ENCODE measurements around the gene PRDX6. TPM values are rescaled to one million over a fixed set of nuclear protein-coding genes. Genes with fewer than 3 reads are reported as not detected.

Gene PRDX6
- total RNA-seq, 6 donors from 2014 or later, result 94.3 to 330 (median 212) TPM

- Histone ChIP-seq H3K27ac (no peak overlapping the region), H3K4me3 (no peak overlapping the region), H3K27me3 (no peaks in the 10 kb centered on the region), H3K9me3 (no peaks in the 10 kb centered on the region), H3K4me1 (no peaks in the 10 kb centered on the region), H3K36me3 (no peaks in the 10 kb centered on the region)
- DNase-seq (no peak), ATAC-seq (ENCODE audit: low FRiP score in 2 of 2) (no peak)
- no peak for TF ChIP-seq CTCF (IDR thresholded peaks at IDR 0.05)
- TF ChIP-seq POLR2AphosphoS5 (IDR thresholded peaks at IDR 0.05), result no peak
- no peak for TF ChIP-seq POLR2A (IDR thresholded peaks at IDR 0.05)
- TF ChIP-seq EP300 (IDR thresholded peaks at IDR 0.05), result no peak
- 86 to 100% methylated on average over 2 of the region's 2 CpGs for WGBS, 2 donors
Observed at GRCh38 chr1:173520799-173521198, 43.7 kb downstream of the PRDX6 start.

GRCh38 chr1:173523329-173523728, 46.2 kb downstream of the PRDX6 start:
- Histone ChIP-seq H3K36me3 (no peaks in the 10 kb centered on the region), H3K9me3 (no peaks in the 10 kb centered on the region), H3K27ac (no peak overlapping the region), H3K27me3 (no peaks in the 10 kb centered on the region), H3K4me1 (no peaks in the 10 kb centered on the region), H3K4me3 (no peak overlapping the region)
- ATAC-seq (ENCODE audit: low FRiP score in 2 of 2) (no peak), DNase-seq (no peak)
- 93 to 97% methylated on average over 3 of the region's 3 CpGs for WGBS, 2 donors
- TF ChIP-seq EP300 (IDR thresholded peaks at IDR 0.05) (no peak), CTCF (IDR thresholded peaks at IDR 0.05) (no peak), POLR2AphosphoS5 (IDR thresholded peaks at IDR 0.05) (no peak), POLR2A (IDR thresholded peaks at IDR 0.05) (no peak)

- no peak for ATAC-seq (ENCODE audit: low FRiP score in 2 of 2)
- H3K4me3 ChIP-seq, result no peak overlapping the region
- WGBS, 2 donors, result 55 to 62% methylated on average over 1 of the region's 1 CpG
Observed at GRCh38 chr1:173525926-173526325, 48.8 kb downstream of the PRDX6 start.

GRCh38 chr1:173527151-173527826, 50.2 kb downstream of the PRDX6 start:
- Histone ChIP-seq H3K4me3 (no peak overlapping the region), H3K27ac (no peak overlapping the region), H3K9me3 (no peaks in the 10 kb centered on the region), H3K4me1 (no peaks in the 10 kb centered on the region), H3K27me3 (no peaks in the 10 kb centered on the region), H3K36me3 (no peaks in the 10 kb centered on the region)
- WGBS, 2 donors, result 45 to 47% methylated on average over 3 of the region's 3 CpGs
- DNase-seq (peak in 1 of 2 donors; percentile 45), ATAC-seq (ENCODE audit: low FRiP score in 2 of 2) (peak; percentile 54 to 64)
- peak; percentile 33 to 62 for TF ChIP-seq POLR2AphosphoS5 (IDR thresholded peaks at IDR 0.05)
- no peak for TF ChIP-seq CTCF (IDR thresholded peaks at IDR 0.05)
- TF ChIP-seq EP300 (IDR thresholded peaks at IDR 0.05), result peak in 2 of 4 donors; percentile 66 to 83

More at GRCh38 chr1:173525926-173526325, 48.8 kb downstream of the PRDX6 start:
- Histone ChIP-seq H3K36me3 (no peaks in the 10 kb centered on the region), H3K27me3 (no peaks in the 10 kb centered on the region), H3K9me3 (no peaks in the 10 kb centered on the region), H3K27ac (no peak overlapping the region), H3K4me1 (no peaks in the 10 kb centered on the region)
- TF ChIP-seq CTCF (IDR thresholded peaks at IDR 0.05) (no peak), POLR2AphosphoS5 (IDR thresholded peaks at IDR 0.05) (no peak), EP300 (IDR thresholded peaks at IDR 0.05) (no peak), POLR2A (IDR thresholded peaks at IDR 0.05) (no peak)
- no peak for DNase-seq

GRCh38 chr1:173529106-173529505, 52.0 kb downstream of the PRDX6 start:
- Histone ChIP-seq H3K36me3 (no peaks in the 10 kb centered on the region), H3K9me3 (no peaks in the 10 kb centered on the region), H3K27ac (no peak overlapping the region), H3K4me1 (no peaks in the 10 kb centered on the region), H3K4me3 (no peak overlapping the region), H3K27me3 (no peaks in the 10 kb centered on the region)
- ATAC-seq (ENCODE audit: low FRiP score in 2 of 2) (no peak), DNase-seq (no peak)
- WGBS, 2 donors, result 63 to 66% methylated on average over 4 of the region's 4 CpGs
- TF ChIP-seq EP300 (IDR thresholded peaks at IDR 0.05) (no peak), POLR2AphosphoS5 (IDR thresholded peaks at IDR 0.05) (no peak), CTCF (IDR thresholded peaks at IDR 0.05) (no peak), POLR2A (IDR thresholded peaks at IDR 0.05) (no peak)

All from upper lobe of left lung (tissue), 6 donors.